Globus pallidus (tissue), 1 donor: ENCODE data around the gene CACNG5.

Experiments used
- DNase-seq: peaks from one replicate; pipeline ENCODE4 v3.0.0-alpha.2; 2015; ENCODE audit warnings: low spot score

The CACNG5 gene, protein sequence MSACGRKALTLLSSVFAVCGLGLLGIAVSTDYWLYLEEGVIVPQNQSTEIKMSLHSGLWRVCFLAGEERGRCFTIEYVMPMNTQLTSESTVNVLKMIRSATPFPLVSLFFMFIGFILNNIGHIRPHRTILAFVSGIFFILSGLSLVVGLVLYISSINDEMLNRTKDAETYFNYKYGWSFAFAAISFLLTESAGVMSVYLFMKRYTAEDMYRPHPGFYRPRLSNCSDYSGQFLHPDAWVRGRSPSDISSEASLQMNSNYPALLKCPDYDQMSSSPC

DNA sequence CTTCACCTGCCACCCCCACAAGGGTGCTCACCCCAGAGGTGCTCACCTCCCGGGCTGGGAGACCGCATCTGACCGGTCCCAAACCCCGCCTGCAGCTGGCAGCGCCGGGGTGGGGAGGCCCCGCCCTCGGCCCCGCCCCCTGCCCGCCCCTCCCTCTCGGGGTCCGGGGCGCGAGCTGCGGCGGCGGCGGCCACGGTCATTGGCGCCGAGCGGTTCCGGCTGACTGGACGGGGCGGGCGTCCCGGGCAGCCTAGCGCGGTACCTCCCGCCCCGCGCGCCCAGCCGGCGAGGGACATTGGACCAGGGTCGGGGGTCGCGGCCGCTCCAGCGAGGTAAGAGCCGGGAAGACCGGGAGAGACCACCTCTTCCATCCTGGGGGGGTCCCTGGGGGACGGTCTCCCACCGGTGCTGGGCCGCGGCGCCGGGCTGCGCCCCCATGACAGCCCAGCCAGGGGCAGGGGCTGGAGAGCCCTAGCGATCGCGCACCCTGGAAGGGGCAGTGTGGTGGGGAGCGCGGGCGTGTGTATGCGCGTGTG is at the start of gene CACNG5:
Gene CACNG5, plus strand, starts transcription at position 199 of the 536 bp plus-strand sequence. CDS start 42,216 bp downstream, outside the sequence.
- no peak for DNase-seq

DNA sequence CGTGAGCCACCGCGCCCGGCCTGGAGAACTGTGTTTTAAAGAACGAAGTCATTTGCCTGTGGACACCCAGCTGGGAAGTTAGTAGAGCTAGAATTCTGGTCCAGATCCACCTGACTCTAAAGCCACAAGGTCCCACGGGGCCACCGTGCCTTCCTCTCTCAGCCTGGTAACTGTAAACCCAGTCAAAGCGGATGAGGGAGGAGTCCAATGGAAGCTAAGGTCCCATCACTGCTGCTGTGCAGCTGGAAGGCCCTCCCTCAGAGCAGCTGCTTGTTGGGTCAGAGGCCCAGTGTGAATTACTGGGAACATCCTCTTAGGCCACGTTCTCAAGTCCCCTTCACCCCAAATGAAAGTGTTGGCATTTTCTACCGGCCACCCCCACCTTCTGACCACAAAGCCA is 48.8 kb upstream of the CACNG5 start:
- DNase-seq = no peak

DNA sequence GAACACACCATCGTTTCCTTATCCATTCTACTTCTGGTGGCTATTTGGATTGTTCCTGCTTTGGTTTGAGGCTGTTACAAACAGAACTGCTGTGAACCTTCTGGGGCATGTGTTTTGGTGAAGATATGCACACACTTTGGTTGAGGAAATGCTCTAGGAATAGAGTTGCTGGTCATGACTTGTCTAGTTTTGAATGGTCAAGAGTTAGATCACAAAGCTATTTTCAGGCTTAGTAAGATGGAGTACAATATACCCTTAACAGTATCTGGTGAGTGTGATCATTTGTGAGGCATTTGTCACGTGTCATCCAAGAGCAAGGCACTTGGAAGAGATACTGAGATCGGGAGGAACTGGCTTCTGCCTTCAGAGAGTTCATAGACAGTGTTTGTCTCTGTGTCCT is 47.0 kb upstream of the CACNG5 start:
- no peak for DNase-seq

DNA sequence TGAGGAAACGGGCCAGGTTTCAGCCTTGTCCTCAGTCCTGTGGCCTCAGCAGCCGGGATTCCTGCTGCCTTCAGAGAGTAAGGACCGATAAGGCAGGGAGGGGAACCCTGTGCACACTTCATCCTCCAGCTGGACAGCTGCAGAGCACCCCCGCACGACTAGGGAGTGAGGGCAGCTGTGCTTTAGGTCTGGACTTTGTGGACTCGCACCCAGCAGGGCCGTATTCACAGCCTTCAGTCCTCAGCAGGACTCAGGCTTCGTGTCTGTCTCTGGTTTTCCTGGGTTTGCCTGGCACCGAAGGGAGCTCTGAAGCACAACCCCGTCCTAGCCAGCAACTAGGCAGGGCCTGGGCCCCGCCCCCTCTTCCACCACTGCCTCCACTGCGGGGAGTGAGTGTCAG is 45.8 kb upstream of the CACNG5 start:
- DNase-seq = no peak

DNA sequence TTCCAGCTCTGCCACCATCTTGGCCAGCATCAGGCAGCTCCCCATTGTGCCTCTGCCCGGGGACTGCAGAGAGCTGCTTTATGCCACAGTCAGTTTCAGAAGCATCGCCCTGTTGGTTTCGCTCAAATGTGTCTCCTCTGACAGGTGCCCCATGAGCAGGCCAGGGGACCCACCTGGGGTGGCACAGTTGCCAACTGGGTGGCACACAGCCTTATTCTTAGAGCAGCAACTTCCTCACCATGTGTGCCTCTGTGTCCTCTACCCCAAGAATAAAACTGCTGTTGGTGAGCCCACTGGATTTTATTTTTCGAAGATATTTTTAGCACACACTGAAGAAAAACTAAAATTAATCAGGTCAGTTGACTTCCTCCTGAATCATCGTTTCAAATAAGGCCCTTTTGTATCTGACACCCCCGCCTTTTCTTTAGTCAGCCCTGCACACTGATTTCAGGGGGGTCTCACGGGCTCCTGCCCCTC is 44.9 kb upstream of the CACNG5 start:
- no peak for DNase-seq

DNA sequence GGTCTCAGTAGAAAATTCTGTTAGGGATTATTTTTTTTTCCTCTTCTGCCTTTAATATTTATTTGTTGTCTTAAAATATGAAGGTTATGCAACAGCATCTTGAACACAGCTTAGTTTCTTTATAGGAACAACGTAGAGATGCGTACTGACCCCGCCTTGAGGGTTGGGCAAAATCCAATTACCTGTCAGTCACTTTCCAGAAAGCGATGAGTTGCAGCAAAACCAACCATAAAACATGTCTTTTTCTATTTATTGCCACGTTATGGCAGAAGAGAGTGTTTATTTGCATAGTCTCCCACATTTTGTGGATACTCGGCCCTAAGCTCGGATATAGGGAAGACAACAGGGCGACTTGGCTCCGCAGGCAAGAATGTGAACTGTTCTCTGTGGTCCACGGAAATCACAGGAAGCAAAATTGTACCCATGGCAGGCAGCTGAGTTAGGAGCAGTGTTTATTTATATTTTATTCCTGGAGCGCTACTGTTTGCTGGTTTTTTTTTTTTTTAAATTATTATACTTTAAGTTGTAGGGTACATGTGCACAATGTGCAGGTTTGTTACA is 44.3 kb upstream of the CACNG5 start:
- DNase-seq = no peak

DNA sequence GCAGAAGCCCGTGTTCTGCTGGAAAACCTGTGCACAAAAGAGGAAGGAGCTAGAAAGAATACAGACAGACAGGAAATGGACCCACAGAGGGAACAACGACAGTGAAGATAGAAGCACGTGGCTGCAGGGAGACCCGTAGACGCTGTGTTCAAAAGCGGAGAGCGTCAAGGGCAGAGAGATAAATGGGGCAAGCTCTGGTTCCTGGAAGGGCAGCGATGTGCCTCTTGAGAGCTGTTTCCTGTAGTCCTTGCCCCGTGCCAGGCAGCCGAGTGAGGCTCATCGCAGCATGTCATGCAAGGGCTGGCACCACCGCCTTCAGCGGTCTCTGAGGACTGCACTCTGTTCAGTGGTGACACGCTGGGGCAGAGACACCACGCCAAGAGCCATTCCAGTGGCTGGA is 43.6 kb upstream of the CACNG5 start:
- peak; percentile 62 for DNase-seq

DNA sequence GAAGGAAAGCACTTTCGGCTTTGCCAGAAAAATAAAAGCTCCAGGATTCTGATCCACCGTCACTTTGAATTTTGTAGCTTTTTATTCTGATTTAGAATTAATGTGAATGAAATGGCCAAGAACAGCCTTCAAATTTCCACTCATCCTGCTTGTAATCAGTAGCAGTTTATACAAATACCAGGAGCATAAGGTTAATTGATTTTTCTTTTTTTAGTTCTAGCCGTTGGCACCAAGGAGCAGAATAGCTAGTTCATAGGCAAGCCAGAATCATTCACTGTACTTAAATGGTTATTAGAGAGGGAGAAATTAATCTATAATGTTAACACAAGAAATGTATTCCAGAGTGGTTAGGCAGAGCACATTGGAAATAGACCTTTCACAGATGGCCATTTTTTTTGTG is 41.1 kb upstream of the CACNG5 start:
- DNase-seq = no peak

DNA sequence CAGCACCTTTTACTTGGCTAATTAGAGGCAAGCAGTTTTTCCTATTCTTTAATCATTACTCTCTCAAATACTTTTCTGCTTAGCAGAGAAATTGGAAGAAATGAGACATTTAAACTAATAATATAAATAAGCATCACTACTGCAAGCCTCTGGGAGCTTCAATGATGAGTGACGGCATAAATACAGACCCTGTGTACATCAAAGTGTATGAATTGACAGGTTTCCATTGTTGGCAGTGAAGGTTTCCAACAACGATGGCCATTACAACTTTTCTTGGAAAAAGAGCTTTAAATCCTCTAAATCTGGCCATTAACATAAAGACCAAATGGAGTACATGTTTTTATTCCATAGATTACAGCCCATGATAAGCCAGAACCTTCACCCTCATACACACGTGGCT is 39.4 kb upstream of the CACNG5 start:
- DNase-seq = no peak

DNA sequence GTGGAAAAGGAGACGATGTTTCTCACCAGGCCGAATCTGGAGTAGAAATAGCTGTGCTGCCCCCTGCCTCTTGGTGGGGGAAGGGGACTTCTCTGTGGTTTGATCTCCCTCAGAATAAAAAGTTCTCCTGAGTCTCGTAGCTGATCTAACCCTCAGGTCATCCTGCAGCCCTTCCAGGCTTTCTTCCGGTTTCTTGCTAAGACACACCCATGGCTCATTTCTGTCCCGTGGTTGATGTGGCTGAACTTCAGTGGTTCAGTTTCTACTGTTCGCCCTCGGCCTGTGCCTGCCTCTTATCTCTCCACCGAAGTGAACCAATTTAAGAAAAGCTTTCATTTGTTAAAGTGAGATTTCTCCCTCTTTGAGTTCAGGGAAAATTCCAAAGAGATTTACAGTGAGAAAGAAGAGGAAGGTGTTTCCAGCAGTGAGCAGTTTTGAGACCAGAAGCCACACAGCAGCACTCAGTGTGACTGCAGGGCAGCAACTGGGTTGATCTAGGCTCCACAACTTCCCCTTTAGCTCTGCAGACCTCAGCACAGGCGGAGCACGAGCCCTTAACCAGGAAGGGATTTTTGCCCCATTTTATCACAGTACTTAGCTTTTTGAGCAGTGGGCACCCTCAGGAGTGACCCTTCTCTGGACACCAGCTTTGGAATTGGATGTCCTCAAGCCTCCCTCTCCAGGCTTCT is 34.9 kb upstream of the CACNG5 start:
- DNase-seq = peak; percentile 47

DNA sequence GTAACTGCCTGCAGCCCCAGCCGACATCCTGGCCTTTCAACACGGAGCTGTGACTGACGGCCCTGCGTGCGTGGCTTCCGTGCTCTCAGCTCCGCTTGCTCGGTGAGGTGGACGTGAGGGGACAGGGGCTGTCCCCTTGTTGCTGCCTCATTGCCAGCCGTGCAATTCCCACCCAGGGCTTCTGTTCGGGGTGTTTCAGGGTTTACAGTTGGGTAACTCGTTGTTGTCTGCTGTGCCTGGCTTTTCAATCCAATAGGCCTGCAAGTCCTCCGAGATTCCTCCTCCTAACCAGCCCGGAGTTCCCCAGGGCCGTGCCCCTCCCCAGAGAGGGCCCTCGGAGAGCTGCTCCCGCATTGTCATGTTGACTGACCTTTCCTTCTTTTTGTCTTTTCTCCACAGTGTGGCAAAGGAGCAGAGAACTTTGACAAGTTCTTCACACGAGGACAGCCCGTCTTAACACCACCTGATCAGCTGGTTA is 31.4 kb upstream of the CACNG5 start:
- DNase-seq = no peak

DNA sequence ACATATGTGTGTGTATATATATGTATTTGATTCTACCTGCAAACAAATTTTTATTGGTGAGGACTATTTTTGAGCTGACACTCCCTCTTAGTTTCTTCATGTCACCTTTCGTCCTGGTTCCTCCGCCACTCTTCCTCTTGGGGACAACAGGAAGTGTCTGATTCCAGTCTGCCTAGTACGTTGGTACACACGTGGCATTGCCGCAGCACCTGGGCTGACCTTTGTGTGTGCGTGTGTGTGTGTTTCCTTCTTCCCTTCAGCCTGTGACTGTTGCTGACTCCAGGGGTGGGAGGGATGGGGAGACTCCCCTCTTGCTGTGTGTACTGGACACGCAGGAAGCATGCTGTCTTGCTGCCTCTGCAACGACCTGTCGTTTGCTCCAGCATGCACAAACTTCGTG is 29.4 kb upstream of the CACNG5 start:
- no peak for DNase-seq

DNA sequence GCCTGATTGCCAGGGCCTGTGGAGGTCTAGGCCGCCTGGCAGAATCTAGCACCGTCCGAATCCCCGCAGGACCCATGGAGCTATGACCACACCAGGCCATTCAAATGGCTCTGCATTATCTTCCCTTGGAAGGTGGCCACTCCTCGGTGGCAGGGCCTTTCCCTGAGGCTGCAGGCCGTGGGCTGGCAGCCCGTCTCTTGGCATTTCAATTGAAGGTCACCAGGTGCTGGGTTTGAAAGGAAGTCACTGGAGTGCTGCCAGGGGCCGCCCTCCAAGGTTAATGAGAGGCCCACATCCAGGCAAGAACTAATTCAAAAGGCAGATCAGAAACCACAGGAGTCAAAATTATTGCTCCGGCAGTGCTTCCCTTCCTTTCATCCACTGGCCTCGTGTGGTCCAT is 27.7 kb upstream of the CACNG5 start:
- DNase-seq = no peak

DNA sequence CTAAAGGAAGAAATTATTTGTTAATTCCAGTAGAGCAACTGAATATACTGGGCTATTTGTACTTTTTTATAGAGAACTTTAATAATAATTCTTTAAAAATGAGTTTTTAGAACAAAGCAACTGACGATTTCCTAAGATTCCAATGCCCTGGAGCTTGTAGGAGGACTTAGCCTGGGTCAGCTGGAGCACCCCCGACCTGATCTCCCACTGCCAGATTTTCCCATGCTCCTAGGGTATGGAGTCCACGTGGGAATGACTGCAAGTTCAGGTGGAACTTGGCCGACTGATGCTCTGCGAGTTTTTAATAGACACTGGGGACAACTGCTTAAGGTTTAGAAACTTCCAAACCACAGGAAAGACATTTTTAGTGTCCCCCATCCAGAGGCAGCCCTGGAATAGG is 25.5 kb upstream of the CACNG5 start:
- DNase-seq = no peak

DNA sequence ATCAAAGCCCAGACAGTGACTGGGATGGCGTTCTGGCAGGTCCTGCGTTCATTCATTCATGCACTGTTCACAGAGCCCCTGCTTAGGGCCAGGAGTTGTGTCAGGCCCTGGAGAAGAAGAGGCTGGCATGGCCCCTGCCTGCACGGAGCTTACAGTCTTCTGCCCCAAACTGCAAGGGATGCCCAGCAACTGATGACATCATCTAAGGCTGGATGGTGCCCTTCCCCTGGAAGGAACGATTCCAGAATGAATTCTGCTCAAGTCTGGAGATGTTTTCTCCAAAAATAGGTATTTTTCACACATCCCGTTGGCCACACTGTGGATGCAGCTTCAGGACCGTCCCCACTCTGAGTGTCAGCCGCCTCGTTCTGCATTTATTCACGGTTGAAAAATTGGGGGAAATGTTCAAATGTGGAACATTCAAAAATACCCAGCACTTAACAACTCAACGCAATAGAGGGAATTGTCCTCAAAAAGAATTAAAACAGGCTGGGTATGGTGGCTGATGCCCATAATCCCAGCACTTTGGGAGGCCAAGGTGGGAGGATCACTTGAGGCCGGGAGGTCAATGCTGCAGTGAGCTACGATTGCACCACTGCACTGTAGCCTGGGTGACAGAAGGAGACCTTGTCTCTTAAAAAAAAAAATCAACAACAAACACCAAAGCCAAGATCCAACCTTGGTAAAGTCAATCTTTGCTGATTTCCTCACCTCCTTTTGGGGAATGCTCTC is 23.8 kb upstream of the CACNG5 start:
- DNase-seq = no peak

DNA sequence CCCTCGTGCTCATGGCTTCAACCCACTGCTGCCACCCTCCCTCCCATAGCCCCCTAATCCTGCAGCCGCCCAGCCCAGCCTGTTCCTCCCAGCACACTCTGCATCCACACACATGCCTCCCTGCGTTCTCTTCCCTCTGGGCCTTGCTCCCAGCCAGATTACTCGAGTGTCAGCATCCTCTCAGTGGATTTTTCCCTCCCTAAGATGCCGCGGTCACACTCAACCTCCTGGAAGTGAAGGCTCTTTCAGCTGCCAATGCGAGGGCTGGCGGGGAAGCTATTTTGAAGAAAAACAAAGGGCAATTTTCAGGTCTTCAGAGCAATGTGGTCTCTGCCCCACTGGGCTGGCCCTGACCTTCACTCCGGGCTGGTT is 23.2 kb upstream of the CACNG5 start:
- no peak for DNase-seq

DNA sequence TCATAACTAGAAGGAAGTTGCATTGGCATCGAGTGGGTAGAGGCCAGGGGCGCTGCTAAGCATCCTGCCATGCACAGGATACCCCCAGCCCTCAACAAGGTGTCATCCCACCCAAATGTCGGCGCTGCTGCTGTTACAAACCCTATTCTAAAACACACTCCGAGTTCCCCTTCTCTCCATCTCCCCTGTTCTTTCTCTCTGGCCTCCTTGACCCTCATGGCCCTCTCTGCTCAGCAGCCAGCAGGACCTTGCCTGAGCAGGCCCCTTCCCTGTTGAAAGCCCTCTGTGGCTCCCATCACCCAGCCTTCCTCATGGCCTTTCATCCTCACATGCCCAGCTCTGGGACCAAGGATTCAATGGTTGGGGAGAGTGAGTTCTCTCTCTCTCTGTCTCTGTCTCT is 22.3 kb upstream of the CACNG5 start:
- DNase-seq = no peak

DNA sequence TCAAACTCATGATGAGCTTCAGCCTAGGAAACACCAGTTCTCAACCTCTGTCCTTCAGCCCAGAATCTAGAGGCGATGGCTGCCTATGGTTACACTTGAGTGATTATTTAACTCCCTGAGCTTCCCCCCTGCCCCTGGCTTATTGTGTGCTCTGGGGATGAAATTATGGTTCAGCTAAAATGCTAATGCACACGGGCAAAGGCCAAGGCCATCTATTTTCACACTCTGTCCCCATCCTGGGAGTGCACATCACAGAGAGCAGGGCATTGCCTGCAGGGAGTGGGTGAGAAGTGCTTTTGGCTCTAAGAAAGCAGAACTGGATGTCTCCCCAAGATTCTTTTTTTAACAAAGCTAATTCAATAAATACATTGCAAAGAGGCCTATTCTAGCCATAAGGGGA is 21.6 kb upstream of the CACNG5 start:
- DNase-seq = no peak

DNA sequence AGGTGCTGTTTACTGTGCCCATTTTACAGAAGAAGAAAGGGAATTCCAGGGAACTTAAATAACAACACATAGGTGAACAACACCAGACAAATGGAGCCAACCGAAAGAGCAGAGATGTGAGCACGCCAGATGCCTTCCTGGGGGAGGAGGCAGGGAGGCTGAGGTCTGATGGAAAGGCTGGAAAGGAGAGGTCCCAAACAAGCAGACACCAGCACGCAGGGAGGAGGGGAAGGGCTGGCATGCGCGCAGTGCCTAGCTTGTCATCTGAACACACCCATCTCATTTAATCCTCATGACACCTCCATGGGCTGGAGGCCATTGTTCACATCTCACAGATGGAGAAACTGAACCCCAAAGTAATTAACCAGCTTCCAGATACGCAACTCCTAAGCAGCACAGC is 20.9 kb upstream of the CACNG5 start:
- no peak for DNase-seq

DNA sequence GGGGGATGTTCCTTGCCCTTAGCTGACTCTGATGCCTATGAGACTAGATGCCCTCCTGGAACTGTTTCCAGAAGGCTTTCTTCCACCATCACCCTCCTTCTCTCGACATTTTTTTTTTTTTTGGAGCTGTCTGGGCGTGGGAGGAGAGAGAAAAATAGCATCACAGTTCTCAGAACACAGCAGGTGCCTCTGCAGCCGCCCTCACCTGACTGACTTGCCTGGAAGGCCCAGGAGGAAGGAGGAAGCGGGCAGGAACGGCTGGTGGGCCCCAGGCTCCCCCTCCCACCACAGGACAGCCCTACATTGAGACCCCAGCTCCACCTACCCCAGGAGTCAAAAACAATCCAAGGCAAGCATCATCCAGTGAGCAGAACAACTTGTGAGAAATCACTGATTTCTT is 20.3 kb upstream of the CACNG5 start:
- DNase-seq = no peak

DNA sequence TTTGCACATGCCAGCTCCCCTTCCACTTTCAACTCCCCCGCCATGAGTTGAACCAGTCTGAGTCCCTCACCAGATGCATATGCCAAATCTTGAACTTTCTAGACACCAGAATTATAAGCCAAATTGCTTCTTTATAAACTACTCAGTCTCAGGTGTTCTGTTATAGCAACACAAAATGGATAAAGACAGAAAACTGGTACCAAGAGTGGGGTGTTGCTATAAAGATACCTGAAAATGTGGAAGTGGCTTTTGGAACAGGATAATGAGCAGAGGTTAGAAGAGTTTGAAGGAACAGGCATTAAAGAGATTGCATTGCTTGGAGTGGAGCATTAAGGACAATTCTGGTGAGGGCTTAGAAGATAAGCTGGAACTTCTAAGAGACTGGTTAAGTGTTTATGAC is 17.2 kb upstream of the CACNG5 start:
- DNase-seq = no peak

DNA sequence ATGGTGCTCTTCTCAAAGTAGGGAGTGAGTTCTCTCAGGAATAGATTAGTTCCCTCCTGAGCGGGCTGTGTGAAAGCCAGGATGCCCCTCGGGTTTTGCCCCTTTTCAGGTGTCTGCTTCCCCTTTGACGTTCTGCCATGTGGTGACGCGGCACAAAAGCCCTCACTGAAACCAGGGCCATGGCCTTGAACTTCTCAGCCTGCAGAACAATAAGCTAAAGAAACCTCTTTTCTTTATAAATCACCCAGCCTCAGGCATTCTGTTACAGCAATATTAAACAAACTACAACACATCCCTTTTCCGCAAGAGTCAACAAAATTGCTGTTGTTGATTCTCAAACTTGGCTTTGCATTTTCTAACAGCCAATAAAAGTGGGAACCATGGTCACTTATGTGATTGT is 15.5 kb upstream of the CACNG5 start:
- no peak for DNase-seq

DNA sequence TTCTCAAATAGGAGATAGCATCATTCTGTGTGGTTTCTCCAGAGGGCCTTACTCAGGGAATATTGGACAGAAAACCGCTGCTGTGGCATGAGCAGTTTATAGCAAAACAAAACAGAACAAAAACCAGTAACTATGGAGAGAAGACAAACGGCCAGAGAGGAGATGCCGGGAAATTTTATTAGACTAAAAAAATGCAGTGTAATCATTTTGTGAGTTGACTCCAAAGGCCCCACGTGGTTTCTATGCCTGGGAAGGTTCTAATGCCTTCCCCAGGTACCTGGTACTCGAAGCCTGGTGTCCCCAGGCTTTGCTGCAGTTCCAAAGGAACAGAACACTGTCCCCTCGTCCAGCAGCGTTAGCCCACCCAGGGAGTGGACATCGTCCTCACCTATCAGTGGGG is 12.9 kb upstream of the CACNG5 start:
- no peak for DNase-seq
